ENCODE data around the gene GGCX.
"Not testable (repeated sequence)": the region's sequence is repeated elsewhere in the genome, so short reads cannot be mapped to it uniquely, and the experiment has no call there.

GGCX gene

GRCh38 chr2:85594715-85595300 lies 33.5 kb upstream of the GGCX start:
- DNase-seq (ENCODE audit: low read depth in 3 of 3): no peak

GRCh38 chr2:85593023-85593422 lies 31.7 kb upstream of the GGCX start:
- no peak for DNase-seq (ENCODE audit: low read depth in 3 of 3)

GRCh38 chr2:85592299-85592698 lies 31.0 kb upstream of the GGCX start:
- not testable (repeated sequence) for DNase-seq (ENCODE audit: low read depth in 3 of 3)

- DNase-seq (ENCODE audit: low read depth in 3 of 3): no peak
Measured at GRCh38 chr2:85591563-85591962, 30.3 kb upstream of the GGCX start.

GRCh38 chr2:85590950-85591349 lies 29.7 kb upstream of the GGCX start:
- DNase-seq (ENCODE audit: low read depth in 3 of 3): no peak

- no peak for DNase-seq (ENCODE audit: low read depth in 3 of 3)
Measured at GRCh38 chr2:85589982-85590791, 28.9 kb upstream of the GGCX start.

- no peak for DNase-seq (ENCODE audit: low read depth in 3 of 3)
Measured at GRCh38 chr2:85589181-85589580, 27.9 kb upstream of the GGCX start.

GRCh38 chr2:85588645-85589044 lies 27.4 kb upstream of the GGCX start:
- no peak for DNase-seq (ENCODE audit: low read depth in 3 of 3)

- DNase-seq (ENCODE audit: low read depth in 3 of 3): no peak
Measured at GRCh38 chr2:85588236-85588635, 26.9 kb upstream of the GGCX start.

- DNase-seq (ENCODE audit: low read depth in 3 of 3): no peak
Measured at GRCh38 chr2:85585781-85586105, 24.4 kb upstream of the GGCX start.

- no peak for DNase-seq (ENCODE audit: low read depth in 3 of 3)
Measured at GRCh38 chr2:85584857-85585780, 23.8 kb upstream of the GGCX start.

GRCh38 chr2:85584354-85584856 lies 23.1 kb upstream of the GGCX start, which contains the start of gene VAMP5:
TSS of gene VAMP5 (plus strand) at chr2:85584431. CDS start at chr2:85584491, 60 bp downstream.
- DNase-seq (ENCODE audit: low read depth in 3 of 3): no peak

GRCh38 chr2:85583667-85584353 lies 22.5 kb upstream of the GGCX start:
- no peak for DNase-seq (ENCODE audit: low read depth in 3 of 3)

- DNase-seq (ENCODE audit: low read depth in 3 of 3): no peak
Measured at GRCh38 chr2:85582492-85582891, 21.2 kb upstream of the GGCX start.

GRCh38 chr2:85580206-85580605 lies 18.9 kb upstream of the GGCX start:
- no peak for DNase-seq (ENCODE audit: low read depth in 3 of 3)

- DNase-seq (ENCODE audit: low read depth in 3 of 3): no peak
Measured at GRCh38 chr2:85579266-85579935, 18.1 kb upstream of the GGCX start.

- DNase-seq (ENCODE audit: low read depth in 3 of 3): no peak
Measured at GRCh38 chr2:85578243-85579180, 17.2 kb upstream of the GGCX start.

- peak in 2 of 3 experiments; percentile 50 to 68 for DNase-seq (ENCODE audit: low read depth in 3 of 3)
Measured at GRCh38 chr2:85577386-85578242, 16.3 kb upstream of the GGCX start, which contains the start of gene VAMP8. TSS of gene VAMP8 (plus strand) at chr2:85577586. CDS start at chr2:85577647, 61 bp downstream.

GRCh38 chr2:85577063-85577385 lies 15.7 kb upstream of the GGCX start:
- no peak for DNase-seq (ENCODE audit: low read depth in 3 of 3)

Data from stimulated activated CD4-positive, alpha-beta T cell treated with anti-CD3 and anti-CD28 coated beads, TNF-alpha, amount 100 ng/mL, for 24 hours (primary cell).